HFFc6 (cell line): Measurements from ENCODE around the gene ISCU. TPM values are rescaled to one million over a fixed set of nuclear protein-coding genes. Genes with fewer than 3 reads are reported as not detected.

Experiments
- DNase-seq: peaks from one replicate; pipeline ENCODE4 v3.0.0-alpha.2; 2018
- H3K27ac Mint-ChIP-seq: 2 replicates; pipeline ENCODE4 v1.8.0; 2020; ENCODE audit warnings: mild to moderate bottlenecking, mixed read lengths
- H3K27me3 Mint-ChIP-seq: 2 replicates; pipeline ENCODE4 v1.8.0; 2021; ENCODE audit warnings: mild to moderate bottlenecking, moderate library complexity, mixed read lengths; ENCODE audit not compliant: insufficient read depth
- H3K36me3 Mint-ChIP-seq: 2 replicates; pipeline ENCODE4 v1.8.0; 2021; ENCODE audit warnings: low read depth, mixed read lengths
- H3K4me1 Mint-ChIP-seq: 2 replicates; pipeline ENCODE4 v1.8.0; 2020; ENCODE audit warnings: low read depth, mixed read lengths
- H3K4me3 Mint-ChIP-seq: 2 replicates; pipeline ENCODE4 v1.8.0; 2020; ENCODE audit warnings: mild to moderate bottlenecking, moderate library complexity, mixed read lengths
- H3K9me3 Mint-ChIP-seq: 2 replicates; pipeline ENCODE4 v1.8.0; 2020; ENCODE audit warnings: mild to moderate bottlenecking, mixed read lengths
- CTCF ChIP-seq: fragments of 200-600 bp; sonication (generic); IDR thresholded peaks from 2 replicates; pipeline ENCODE4 v1.5.0; 2021; ENCODE audit warnings: antibody characterized with exemption, mild to moderate bottlenecking
- long read RNA-seq: library from polyadenylated mRNA; unstranded; transcript quantifications from one replicate; pipeline ENCODE4 v2.0.0, GENCODE V29; 2019
- total RNA-seq, 6 experiments: library from RNA; stranded (reverse); fragmentation: NEBNext Ultra II Directional; extraction: Animal tissue kit (Norgen Biotek cat#: 25700); gene quantifications; 2 replicates in 1 of 6; 3 replicates in 5 of 6; pipeline ENCODE4 v1.2.3, GENCODE V29; 2021

Gene ISCU
- total RNA-seq = 100 to 1,000 TPM; 100 to 128 (median 107) TPM
- long read RNA-seq, transcript ISCU-201 (5 exons, 994 nt) = major isoform, 207 of 229 reads
- long read RNA-seq, transcript ISCU-202 (6 exons, 1,069 nt) = minor isoform, 5 of 229 reads
- long read RNA-seq, partial matches to known transcripts = 8 of 229 reads
- long read RNA-seq, other reads (novel, unspliced or antisense) = 7 of 229 reads

- H3K4me1 Mint-ChIP-seq = peaks cover 60% of the 10 kb centered on the region
- DNase-seq = peak; percentile 95
- peaks cover 21% of the 10 kb centered on the region for H3K36me3 Mint-ChIP-seq
- H3K27me3 Mint-ChIP-seq = peaks cover 3% of the 10 kb centered on the region; the same call in 1 of the 2 replicates
- H3K9me3 Mint-ChIP-seq = no peaks in the 10 kb centered on the region
- H3K27ac Mint-ChIP-seq = peak within 1 kb of the TSS; percentile 99
- peak within 1 kb of the TSS; percentile 99 for H3K4me3 Mint-ChIP-seq
- no peak for TF ChIP-seq CTCF
Measured at GRCh38 chr12:108562348-108563135, at the start of gene ISCU. TSS of gene ISCU (plus strand) at chr12:108562596. CDS start at chr12:108562623, 27 bp downstream.

GRCh38 chr12:108514468-108514972 lies 47.9 kb upstream of the ISCU start:
- H3K36me3 Mint-ChIP-seq = peaks cover 10% of the 10 kb centered on the region
- no peak for TF ChIP-seq CTCF
- H3K4me1 Mint-ChIP-seq = peaks cover 24% of the 10 kb centered on the region
- no peak for DNase-seq
- H3K27ac Mint-ChIP-seq = no peak overlapping the region
- no peaks in the 10 kb centered on the region for H3K9me3 Mint-ChIP-seq
- H3K4me3 Mint-ChIP-seq = peak overlapping the region; percentile 88
- peaks cover 13% of the 10 kb centered on the region for H3K27me3 Mint-ChIP-seq

GRCh38 chr12:108514973-108515814 lies 47.2 kb upstream of the ISCU start, which contains the start of gene FICD:
TSS of gene FICD (plus strand) at chr12:108515277. CDS start at chr12:108516973, 1,696 bp downstream.
- Mint-ChIP-seq H3K27ac (peak within 1 kb of the TSS; percentile 51), H3K36me3 (peaks cover 16% of the 10 kb centered on the region), H3K4me3 (peak within 1 kb of the TSS; percentile 88), H3K27me3 (peaks cover 13% of the 10 kb centered on the region), H3K9me3 (no peaks in the 10 kb centered on the region), H3K4me1 (peaks cover 31% of the 10 kb centered on the region)
- peak; percentile 98 for DNase-seq
- peak; percentile 11; the same call in 1 of the 2 replicates for TF ChIP-seq CTCF

- no peak for TF ChIP-seq CTCF
- Mint-ChIP-seq H3K36me3 (peaks cover 23% of the 10 kb centered on the region), H3K27me3 (peaks cover 13% of the 10 kb centered on the region), H3K27ac (peak overlapping the region; percentile 51), H3K4me1 (peaks cover 31% of the 10 kb centered on the region), H3K9me3 (no peaks in the 10 kb centered on the region), H3K4me3 (peak overlapping the region; percentile 88)
- DNase-seq = no peak
Measured at GRCh38 chr12:108515916-108516315, 46.5 kb upstream of the ISCU start.
